BJ (cell line): ENCODE measurements around the gene BAIAP2. TPM values are rescaled to one million over a fixed set of nuclear protein-coding genes. Genes with fewer than 3 reads are reported as not detected.

Source experiments
- CTCF ChIA-PET: fragments of 350-600 bp; formaldehyde crosslinking; extraction: SDS; loops from one replicate; lab custom pipeline; 2021; ENCODE audit warnings: antibody characterized with exemption, inconsistent platforms; lab: Yijun Ruan, JAX
- POLR2A ChIA-PET: fragments of 300-600 bp; sonication (Branson Sonifier 250); formaldehyde crosslinking; extraction: SDS; loops from one replicate; lab custom pipeline; 2021; ENCODE audit warnings: antibody characterized with exemption; lab: Charles Lee
- DNase-seq: peaks from one replicate; pipeline ENCODE4 v3.0.0-alpha.2; 2011; ENCODE audit warnings: low read depth
- H3K27me3 ChIP-seq: 2 replicates; pipeline ENCODE4 v1.6.0; 2011; ENCODE audit warnings: low read length; ENCODE audit not compliant: control insufficient read depth, insufficient read depth
- H3K36me3 ChIP-seq: 2 replicates; pipeline ENCODE4 v1.5.1; 2011; ENCODE audit warnings: low read length; ENCODE audit not compliant: control insufficient read depth, insufficient read depth
- H3K4me3 ChIP-seq: 2 replicates; pipeline ENCODE4 v1.5.1; 2011; ENCODE audit warnings: low read depth, mild to moderate bottlenecking, control low read depth, low read length
- CTCF ChIP-seq: IDR thresholded peaks from 2 replicates; pipeline ENCODE4 v1.5.1; 2011; ENCODE audit warnings: low read depth, mild to moderate bottlenecking, control low read depth, inconsistent platforms, low read length, moderate library complexity; ENCODE audit not compliant: insufficient read depth
- polyA plus RNA-seq: library from polyadenylated mRNA; depleted of rRNA; stranded (reverse); fragments of >200 nt; gene quantifications from 2 replicates; pipeline ENCODE4 v1.2.3, GENCODE V29; 2011

The BAIAP2 gene
- polyA plus RNA-seq, 1 experiment, result 12.1 TPM

- 0 out of 2 replicates have a peak, but pooled peaks cover 4% of the 10 kb centered on the region for H3K27me3 ChIP-seq
- DNase-seq, result no peak
- H3K36me3 ChIP-seq, result no peaks in the 10 kb centered on the region
- POLR2A ChIA-PET, result no interaction called here
- no peak for TF ChIP-seq CTCF
- no peak overlapping the region for H3K4me3 ChIP-seq
- CTCF ChIA-PET, result interaction anchor here (1.5 to 5.4 kb wide), 2 partner anchors 13 to 23 kb away, joined by 3 to 30 read pairs; no protein-coding TSS in a partner anchor
Observed at GRCh38 chr17:81154961-81155360, 120.0 kb downstream of the BAIAP2 start.

- DNase-seq, result no peak
Observed at GRCh38 chr17:81156866-81157805, 122.2 kb downstream of the BAIAP2 start.

GRCh38 chr17:81157848-81158687 lies 123.1 kb downstream of the BAIAP2 start:
- Histone ChIP-seq H3K27me3 (0 out of 2 replicates have a peak, but pooled peaks cover 1% of the 10 kb centered on the region), H3K4me3 (no peak overlapping the region), H3K36me3 (no peaks in the 10 kb centered on the region)
- no peak for DNase-seq
- no peak for TF ChIP-seq CTCF
- CTCF ChIA-PET, result no interaction called here
- POLR2A ChIA-PET, result no interaction called here

More at GRCh38 chr17:81156866-81157805, 122.2 kb downstream of the BAIAP2 start:
- POLR2A ChIA-PET, result no interaction called here
- no peak for TF ChIP-seq CTCF
- no peaks in the 10 kb centered on the region for H3K36me3 ChIP-seq
- CTCF ChIA-PET, result no interaction called here
- 0 out of 2 replicates have a peak, but pooled peaks cover 1% of the 10 kb centered on the region for H3K27me3 ChIP-seq
- no peak overlapping the region for H3K4me3 ChIP-seq

- POLR2A ChIA-PET, result no interaction called here
- CTCF ChIA-PET, result no interaction called here
- TF ChIP-seq CTCF, result no peak
- no peak overlapping the region for H3K4me3 ChIP-seq
- H3K27me3 ChIP-seq, result 0 out of 2 replicates have a peak, but pooled peaks cover 1% of the 10 kb centered on the region
- H3K36me3 ChIP-seq, result no peaks in the 10 kb centered on the region
- no peak for DNase-seq
Observed at GRCh38 chr17:81158688-81159590, 124.0 kb downstream of the BAIAP2 start.
